Ureter (tissue), 1 donor: ENCODE data around the gene SLAMF6. TPM values are rescaled to one million over a fixed set of nuclear protein-coding genes. Genes with fewer than 3 reads are reported as not detected.
"Not testable (repeated sequence)": the region's sequence is repeated elsewhere in the genome, so short reads cannot be mapped to it uniquely, and the experiment has no call there.

Experiments
- DNase-seq: peaks from one replicate; pipeline ENCODE4 v3.0.0-alpha.2; 2020; ENCODE audit warnings: low spot score
- total RNA-seq: library from RNA; stranded (reverse); gene quantifications from one replicate; pipeline ENCODE4 v1.2.4, GENCODE V29; 2023
- donor health status: DM: yes; HTN: yes; CAD: no.

SLAMF6 gene
- total RNA-seq, 1 donor from 2014 or later = 3.0 TPM

DNA sequence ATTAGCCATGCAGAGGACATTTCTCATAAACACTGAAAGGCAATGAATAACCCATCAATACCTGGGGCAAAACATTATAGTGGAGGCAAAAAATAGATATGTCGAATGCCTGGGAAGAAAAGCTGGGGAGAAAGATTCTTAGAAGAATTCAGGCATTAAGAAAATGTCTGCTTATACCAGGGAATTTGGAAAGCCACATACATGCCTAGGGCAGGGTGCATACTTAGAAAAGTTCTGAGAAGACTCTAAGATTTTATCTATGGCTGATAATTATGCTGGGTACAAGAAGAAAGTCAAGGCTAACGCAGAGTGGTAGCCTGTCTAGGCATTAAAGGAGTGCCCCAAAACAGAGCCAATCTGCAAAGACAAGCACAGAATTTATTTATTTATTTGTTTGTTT, 18.4 kb downstream of the SLAMF6 start:
- no peak for DNase-seq

DNA sequence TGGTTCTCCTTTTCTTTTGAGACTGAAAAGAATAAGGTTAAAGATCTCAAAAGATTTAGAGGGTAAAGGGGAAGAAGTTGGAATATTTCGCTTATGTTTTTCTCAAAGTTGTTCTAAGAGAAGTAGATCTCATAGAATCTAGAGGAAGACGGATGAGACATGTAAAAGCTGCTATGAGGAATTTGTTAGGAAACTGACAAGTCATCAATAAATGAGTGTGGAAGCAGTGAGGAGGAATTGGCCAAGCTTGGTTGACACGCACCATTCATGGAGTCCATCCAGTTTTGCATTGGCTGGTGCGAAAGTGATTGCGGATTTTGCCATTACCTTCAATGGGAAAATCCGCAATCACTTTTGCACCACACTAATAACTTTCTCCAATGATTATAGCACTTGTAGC, 20.0 kb downstream of the SLAMF6 start:
- DNase-seq = no peak

DNA sequence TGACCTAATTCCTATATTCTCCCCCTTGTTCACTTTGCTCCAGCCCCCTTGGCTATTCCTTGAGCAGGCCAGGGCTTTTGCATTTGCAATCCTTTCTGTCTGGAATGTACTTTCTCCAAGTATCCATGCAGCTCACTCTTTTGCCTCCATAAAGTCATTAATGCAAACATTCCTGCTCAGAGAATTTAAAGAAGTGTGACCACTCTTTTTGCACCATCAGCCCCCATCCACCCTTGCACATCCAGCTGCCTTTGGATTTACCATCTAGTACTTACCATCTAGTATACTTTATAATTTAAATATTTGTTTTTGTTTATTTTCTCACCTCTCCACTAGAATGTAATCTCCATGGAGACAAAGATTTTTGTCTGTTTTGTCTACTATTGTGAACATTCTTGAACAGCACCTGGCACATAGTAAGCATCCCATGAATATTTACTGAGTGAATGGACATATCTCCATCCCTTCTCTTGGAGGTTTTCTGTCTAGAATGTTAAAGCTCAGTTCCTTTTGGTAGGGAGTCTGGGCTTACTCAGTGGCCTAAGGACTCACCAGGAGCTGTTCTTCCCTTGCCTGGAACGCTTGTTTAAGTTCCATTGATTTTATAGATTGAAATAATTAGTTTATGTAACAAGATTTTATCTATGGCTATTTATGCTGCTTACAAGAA, 22.6 kb downstream of the SLAMF6 start:
- DNase-seq = no peak

DNA sequence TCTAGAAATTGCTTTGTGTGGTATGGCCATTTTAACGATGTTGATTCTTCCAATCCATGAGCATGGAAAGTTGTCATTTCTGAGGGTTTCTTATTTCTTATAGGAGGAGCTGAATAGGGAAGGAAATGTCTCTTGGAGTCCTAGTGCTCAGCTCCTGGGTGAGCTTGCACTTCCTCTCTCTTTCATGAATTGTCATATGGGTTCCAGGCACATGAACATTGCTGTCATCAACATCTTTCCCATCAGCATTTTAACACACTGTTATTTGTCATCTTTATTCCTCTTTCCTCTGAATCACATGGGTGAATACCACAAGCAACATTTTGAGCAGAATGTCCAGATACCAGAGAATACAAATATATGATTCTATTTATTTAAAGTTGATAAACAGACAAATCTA, 23.4 kb downstream of the SLAMF6 start:
- DNase-seq = no peak

DNA sequence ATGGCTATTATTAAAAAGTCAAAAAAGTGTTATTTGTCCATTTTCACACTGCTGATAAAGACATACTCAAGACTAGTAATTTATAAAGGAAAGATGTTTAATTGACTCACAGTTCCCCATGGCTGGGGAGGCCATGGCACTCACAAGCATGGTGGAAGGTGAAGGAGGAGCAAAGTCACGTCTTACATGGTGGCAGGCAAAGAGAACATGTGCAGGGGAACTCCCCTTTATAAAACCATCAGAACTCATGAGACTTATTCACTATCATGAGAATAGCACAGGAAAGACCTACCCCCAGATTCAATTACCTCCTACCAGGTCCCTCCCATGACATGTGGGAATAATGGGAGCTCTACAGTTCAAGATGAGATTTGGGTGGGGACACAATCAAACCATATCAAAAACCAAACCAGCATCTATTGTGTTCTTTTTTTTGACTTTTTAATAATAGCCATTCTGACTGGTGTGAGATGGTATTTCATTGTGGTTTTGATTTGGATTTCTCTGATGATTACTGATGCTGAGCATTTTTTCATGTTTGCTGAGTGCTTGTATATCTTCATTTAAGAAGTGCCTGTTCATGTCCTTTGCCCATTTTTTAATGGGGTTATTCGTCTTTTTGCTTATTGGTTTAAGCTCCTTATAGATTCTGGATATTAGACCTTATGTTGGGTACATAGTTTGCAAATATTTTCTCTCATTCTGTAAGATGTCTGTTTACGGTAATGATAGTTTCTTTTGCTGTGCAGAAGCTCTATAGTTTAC, 24.6 kb downstream of the SLAMF6 start:
- DNase-seq = not testable (repeated sequence)

DNA sequence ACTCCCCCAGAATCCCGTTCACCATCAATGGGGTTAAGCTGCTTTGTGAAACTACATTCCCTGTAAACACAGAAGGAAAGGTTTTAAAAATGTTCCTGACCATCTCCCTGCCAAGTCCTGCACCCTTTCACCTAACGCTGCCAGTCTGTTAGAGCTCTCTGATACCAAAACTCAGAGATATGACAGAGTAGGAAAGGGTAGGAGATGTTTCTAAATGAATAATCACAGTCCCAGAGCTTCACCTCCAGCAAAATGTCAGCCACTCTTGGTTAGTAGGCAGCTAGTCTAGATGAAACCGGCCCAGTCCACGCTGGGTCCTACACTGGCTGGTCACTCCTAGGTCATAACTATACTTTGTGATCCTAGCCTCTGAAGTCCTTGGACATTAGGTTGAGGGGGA, 26.7 kb downstream of the SLAMF6 start:
- no peak for DNase-seq

DNA sequence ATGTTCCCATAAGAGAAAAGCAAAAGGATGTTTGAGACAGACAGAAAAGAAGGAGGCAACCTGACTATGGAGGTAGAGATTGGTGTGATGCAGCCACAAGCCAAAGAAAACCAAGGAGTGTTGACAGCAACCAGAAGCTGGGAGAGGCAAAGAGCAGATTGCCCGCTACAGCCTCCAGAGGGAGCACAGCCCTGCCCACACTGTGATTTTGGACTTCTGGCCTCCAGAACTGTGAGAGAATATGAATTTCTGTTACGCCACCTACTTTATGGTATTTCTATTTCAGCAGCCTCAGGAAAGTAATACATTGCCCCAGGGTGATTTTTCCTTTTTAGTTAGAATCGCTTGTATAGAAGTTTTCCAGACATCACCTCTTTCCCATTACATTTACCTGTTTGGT, 28.4 kb downstream of the SLAMF6 start:
- no peak for DNase-seq

DNA sequence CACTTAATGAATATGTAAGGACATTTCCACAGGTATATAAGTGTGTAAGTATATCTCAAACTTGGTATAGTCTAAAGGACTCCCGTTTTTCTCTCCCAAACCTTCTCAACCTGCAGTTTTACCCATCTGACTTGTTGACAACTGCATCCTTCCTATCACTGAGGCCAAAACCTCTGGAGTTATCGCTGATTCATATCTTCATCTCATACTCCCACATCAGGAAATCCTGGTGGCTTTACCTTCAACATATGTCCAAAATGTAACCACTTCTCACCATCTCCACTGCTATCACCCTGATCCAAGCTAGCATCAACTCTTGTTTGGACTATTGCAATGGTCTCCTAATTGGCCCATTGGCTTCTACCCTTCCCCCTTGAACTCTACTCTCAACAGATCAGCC, 30.4 kb downstream of the SLAMF6 start:
- no peak for DNase-seq

DNA sequence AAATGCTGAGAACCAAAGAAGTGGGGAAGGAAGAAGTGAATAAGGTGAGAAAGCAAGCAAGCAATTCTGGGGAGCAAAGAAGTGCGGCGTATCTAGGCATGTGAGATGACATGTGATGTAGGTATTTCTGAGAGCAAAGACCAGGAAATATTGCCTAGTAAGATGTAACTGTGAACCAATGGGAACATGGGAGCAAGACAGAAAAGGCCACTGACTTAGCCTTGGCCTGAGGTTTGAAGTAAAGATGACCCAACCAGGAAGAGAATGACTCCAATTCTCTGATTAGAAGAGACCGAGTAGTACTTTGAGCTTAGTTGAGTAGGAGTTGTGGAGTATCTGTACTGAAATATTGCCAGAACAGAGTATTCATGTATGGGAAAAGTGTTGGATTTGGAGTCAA, 31.1 kb downstream of the SLAMF6 start:
- DNase-seq = no peak

DNA sequence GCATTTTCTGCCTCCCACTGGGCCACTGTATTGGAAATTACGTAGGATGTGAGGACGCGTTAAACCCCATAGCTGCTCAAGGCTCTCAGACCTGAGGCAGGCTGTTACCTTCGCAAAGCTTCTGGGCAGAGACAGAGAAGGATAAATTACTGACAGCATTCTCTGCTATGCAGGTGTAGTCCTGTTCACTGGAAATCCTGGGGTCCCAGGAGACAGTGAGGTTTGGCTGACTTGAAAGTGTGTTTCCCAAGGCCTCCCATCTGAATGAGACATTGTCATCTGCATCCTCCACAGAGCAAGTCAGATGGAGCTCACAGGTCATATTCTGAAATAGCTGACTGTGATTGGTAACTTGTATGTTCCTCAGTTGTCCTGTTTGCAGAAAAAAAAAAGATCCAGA, 32.0 kb downstream of the SLAMF6 start:
- DNase-seq = no peak

DNA sequence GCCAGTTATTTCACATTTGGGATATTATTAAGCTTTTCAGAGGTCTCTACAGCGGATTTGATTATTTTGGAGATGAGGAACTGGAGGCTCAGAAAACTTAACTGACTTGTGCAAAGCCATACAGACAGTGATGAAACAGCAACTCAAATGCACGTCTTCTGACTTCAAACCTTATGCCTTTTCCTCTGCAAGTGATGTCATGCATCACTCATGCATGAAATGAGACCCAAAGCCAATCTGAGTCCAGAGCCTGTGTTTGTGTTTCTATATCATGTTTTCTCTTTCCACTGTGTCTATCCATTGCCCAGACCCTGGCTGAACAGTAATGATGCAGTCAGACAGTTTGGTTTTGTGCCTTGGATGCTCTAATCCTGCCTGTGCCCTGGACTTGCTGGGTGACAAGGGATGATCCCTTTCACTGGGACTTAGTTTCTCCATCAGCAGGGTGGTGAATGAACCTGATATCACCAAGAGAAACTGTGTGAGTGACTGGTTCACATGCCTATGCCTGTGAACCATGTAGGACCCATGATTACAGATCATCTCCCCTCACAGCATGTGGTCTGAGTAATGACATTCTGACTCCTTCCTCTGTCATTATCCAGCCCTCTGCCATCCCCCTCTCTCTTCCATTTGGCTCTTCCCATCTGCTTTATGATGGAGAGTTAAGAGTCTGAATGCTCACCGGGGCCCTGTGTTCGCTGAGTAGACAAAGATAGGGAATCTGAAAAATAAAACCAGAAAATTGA, 33.4 kb downstream of the SLAMF6 start:
- DNase-seq = no peak

DNA sequence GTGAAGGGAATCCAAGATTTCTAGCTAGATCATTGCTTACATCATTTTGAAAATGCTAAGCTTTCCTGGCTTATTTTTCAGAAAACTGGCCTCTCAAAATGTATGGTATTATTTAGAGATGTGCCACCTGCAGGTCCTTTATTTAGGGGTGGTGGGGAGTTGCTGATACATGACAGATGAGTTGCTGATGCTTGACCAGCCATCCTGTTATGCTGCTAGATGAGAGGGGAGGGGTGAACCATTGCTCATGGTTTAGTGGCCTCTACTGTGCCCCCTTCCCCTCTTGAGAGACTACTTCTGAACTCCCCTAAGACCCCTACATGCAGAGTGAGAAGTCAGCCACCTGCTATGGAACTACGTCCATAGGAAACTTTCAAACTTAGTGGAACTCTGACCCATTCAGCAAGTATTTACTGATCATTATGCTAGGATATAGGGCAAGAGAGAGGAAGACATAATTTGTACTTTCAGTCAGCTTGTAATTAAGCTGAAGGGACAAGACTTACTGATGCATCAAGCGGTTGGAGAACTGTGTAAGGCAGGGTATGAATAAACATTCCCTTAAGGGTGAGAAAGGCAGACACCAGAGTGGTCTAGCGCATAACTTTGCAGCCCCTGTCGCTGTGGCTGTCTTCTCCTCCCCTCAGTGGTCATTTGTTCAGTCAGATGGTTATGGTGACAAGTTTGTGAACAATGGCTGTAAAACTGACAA, 34.6 kb downstream of the SLAMF6 start:
- DNase-seq = no peak

DNA sequence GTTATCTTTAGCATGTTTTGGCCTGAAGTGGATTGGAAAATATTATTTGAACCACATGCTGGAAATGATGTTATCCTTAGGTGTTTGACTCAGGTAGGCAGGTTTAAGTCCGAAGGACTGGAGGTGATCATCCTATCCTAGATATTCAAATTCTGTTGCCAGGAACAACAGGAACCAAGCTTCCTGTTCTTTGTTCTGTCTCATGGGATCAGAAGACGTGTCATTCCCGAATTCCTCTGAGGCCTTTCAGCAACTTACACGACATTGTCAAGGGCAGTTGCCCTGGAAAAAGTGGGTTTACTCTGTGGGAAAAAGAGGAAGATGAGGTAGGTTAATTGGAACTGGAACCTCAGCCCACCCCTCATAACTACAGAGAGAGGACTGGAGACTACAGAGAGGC, 36.6 kb downstream of the SLAMF6 start:
- no peak for DNase-seq

DNA sequence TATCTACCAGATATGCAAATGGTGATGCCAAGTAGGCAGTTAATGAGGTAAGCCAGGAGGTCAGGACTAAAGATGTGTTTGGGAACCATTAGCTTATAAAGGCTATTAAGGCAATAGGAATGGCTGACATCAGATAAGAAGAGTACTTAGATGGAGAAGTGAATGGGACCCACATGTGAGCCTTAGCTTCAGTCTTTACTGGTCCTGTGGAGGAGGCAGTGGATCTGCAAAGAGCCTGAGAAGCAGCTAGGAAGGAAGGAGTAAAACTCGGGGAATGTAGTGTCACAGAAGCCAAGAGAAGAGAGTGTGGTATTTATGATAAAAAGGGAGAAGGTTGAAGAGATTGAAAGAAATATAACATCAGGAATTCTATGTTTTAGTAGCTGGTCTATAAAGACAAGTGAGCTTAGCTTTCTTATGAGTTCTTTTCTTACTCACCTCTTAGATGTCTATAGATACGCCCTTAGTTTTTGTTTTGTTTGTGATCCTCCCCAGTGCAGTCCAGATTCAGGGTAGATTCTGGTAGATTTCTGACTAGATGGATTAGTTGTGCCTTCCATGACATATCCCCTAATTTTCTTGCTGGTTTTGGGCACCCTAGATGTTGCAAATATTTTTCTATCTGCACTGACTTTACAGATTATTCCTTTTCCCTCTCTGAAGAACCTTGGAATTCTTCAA, 39.4 kb downstream of the SLAMF6 start:
- no peak for DNase-seq

DNA sequence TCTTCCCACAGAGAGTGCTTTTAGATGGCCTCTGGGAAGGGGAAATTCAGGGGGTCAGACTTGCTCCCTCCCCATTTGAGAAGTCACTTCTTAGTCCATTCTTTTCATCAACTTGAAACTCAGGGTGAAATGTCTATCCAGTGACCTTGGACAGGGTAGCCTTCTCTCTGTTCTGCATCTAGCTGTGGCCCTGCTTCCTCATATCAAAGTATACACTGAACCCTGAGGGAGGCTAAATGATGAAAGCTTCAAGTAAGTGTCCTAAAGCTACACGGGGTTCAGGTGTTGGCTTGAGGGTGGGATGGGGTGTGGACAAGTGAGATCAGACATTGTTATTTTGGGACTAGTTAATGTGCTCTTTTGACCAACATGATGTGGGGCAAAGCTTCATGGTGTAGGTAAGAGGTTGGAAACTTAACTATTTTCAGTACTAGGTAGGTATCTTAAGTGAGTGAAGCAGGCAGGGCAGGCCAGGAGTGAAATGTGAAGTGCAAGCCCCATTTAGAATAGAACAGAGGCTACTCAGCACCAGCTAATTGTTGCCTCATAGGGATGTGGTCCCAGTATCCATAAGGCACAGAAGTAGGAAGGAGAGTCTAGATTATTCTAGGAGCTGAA, 41.0 kb downstream of the SLAMF6 start:
- DNase-seq = no peak

DNA sequence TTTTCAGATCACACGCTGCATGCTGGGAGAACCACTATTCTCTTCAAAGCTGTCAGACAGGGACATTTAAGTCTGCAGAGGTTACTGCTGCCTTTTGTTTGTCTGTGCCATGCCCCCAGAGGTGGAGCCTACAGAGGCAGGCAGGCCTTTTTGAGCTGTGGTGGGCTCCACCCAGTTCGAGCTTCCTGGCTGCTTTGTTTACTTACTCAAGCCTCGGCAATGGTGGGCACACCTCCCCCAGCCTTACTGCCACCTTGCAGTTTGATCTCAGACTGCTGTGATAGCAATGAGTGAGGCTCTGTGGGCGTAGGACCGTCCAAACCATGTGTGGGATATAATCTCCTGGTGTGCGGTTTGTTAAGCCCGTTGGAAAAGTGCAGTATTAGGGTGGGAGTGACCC, 42.3 kb downstream of the SLAMF6 start:
- DNase-seq = not testable (repeated sequence)

DNA sequence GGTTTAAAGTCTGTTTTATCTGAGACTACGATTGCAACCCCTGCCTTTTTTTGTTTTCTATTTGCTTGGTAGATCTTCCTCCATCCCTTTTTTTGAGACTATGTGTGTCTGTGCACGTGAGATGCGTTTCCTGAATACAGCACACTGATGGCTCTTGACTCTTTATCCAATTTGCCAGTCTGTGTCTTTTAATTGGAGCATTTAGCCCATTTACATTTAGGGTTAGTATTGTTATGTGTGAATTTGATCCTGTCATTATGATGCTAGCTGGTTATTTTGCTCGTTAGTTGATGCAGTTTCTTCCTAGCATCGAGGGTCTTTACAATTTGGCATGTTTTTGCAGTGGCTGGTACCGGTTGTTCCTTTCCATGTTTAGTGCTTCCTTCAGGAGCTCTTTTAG, 44.0 kb downstream of the SLAMF6 start:
- not testable (repeated sequence) for DNase-seq

DNA sequence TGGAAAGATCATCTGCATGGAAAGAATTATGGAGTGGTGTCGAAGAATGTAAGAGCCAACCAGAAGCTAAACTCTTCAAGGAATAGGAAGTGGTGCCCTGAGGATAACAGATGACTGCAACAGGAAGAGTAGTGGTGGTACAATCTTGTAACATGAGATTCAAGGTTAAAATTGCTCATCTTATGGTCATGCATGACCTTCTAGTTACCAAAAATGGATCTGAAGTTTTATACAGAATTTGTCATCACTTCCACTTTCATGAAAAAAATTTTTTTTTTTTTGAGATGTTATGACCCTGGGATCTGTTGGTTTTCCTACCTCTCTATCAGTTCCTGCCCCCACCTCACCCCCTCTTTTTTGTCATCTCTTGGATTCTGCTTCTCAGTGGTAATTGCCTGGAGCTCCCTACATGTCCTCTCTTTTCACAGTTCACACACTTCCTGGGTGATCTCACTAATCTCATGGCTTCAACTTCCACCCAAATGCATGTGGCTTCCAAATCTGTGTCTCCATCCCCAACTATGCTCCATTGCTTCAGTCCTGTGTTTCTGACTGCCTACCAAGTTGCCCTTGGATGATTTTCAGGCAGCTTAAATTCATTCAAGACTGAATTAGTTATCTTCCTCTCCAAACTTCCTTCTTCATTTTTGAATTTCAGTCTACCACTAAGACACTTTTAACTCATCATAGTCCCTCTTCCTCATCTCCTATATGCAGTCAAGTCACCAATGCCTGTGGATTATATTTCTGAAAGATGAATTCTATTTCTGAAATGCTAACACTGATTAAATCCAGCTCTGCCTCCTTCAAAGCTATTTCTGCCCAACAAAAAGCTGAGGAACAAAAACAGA, 48.4 kb downstream of the SLAMF6 start:
- no peak for DNase-seq

DNA sequence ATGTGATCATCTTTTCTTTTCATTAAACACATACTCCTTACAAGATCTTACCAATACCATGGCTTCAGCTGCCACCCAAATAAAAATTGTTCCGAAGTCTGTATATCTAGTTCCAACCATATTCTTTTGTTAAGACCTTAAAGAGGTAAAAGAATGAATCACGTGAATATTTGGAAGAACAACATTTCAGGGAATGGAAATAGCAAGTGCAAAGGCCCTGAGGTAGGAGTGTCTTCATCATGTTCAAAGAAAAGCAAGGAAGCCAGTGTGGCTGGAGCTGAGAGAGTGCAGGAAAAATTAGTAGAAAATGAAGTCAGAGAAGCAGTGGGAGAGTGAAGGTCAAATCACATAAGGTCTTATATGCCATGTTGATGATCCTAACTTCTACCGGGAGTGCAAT, 50.9 kb downstream of the SLAMF6 start:
- no peak for DNase-seq

DNA sequence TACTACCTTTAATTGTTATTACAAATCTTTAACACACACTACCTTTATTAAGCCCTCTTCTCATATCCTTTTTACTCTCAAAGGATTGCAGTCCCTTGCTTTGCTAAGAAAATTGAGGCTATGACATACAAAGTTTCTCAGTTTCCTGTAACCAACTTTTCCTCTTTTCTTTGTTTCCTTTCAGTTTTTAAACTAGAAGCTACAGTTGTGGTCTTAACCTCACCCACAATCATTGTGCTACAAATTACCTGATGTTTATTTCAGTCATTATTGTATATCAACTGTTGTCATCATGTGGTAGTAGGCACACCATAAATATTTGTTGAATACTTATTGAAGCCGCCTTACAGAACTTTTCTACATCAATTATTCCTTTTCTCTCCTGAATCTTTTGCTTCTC, 51.8 kb downstream of the SLAMF6 start:
- DNase-seq = no peak
